Central memory CD8-positive, alpha-beta T cell (primary cell): ENCODE results near the gene PNKD.
"Not testable (repeated sequence)": the region's sequence is repeated elsewhere in the genome, so short reads cannot be mapped to it uniquely, and the experiment has no call there.

Experiments
- ATAC-seq: fragments of 150-1000 bp; cut with Tn5 transposase; replicated peaks from 2 replicates; pipeline ENCODE4 v1.10.0; 2022; ENCODE audit warnings: mild to moderate bottlenecking, moderate FRiP score, moderate number of reproducible peaks; ENCODE audit not compliant: poor library complexity, severe bottlenecking; ENCODE audit errors: extremely low read depth
- DNase-seq, 2 donors: peaks; one replicate each; pipeline ENCODE4 v3.0.0; 2021; ENCODE audit warnings: low spot score in 2 of 2
- H3K27ac Mint-ChIP-seq: one replicate; pipeline ENCODE4 v1.8.0; 2022; ENCODE audit warnings: low read depth, mild to moderate bottlenecking, moderate library complexity, mixed read lengths
- H3K27me3 Mint-ChIP-seq: one replicate; pipeline ENCODE4 v1.8.0; 2022; ENCODE audit warnings: mixed read lengths
- H3K36me3 Mint-ChIP-seq: one replicate; pipeline ENCODE4 v1.8.0; 2022; ENCODE audit warnings: mild to moderate bottlenecking, moderate library complexity, mixed read lengths; ENCODE audit not compliant: insufficient read depth
- H3K4me1 Mint-ChIP-seq: one replicate; pipeline ENCODE4 v1.8.0; 2022; ENCODE audit warnings: mixed read lengths
- H3K4me3 Mint-ChIP-seq: one replicate; pipeline ENCODE4 v1.8.0; 2022; ENCODE audit warnings: mild to moderate bottlenecking, moderate library complexity, mixed read lengths
- H3K9me3 Mint-ChIP-seq: one replicate; pipeline ENCODE4 v1.8.0; 2022; ENCODE audit warnings: mixed read lengths

PNKD gene

GRCh38 chr2:218307415-218308090 lies 37.2 kb downstream of the PNKD start:
- H3K36me3 Mint-ChIP-seq = no peaks in the 10 kb centered on the region
- no peak overlapping the region for H3K4me3 Mint-ChIP-seq
- DNase-seq (no peak), ATAC-seq (no peak)
- H3K27me3 Mint-ChIP-seq = peaks cover 20% of the 10 kb centered on the region
- no peaks in the 10 kb centered on the region for H3K9me3 Mint-ChIP-seq
- no peaks in the 10 kb centered on the region for H3K4me1 Mint-ChIP-seq
- H3K27ac Mint-ChIP-seq = no peak overlapping the region

- DNase-seq = no peak
- Mint-ChIP-seq H3K9me3 (no peaks in the 10 kb centered on the region), H3K36me3 (no peaks in the 10 kb centered on the region), H3K27ac (no peak overlapping the region), H3K4me1 (peaks cover 5% of the 10 kb centered on the region), H3K27me3 (peaks cover 14% of the 10 kb centered on the region), H3K4me3 (no peak overlapping the region)
- ATAC-seq = no peak
Observed at GRCh38 chr2:218310853-218311540, 40.7 kb downstream of the PNKD start.

- peaks cover 12% of the 10 kb centered on the region for H3K4me1 Mint-ChIP-seq
- not testable (repeated sequence) for ATAC-seq, H3K27ac Mint-ChIP-seq, DNase-seq, H3K36me3 Mint-ChIP-seq, H3K4me3 Mint-ChIP-seq, H3K9me3 Mint-ChIP-seq
- H3K27me3 Mint-ChIP-seq = peaks cover 11% of the 10 kb centered on the region
Observed at GRCh38 chr2:218311541-218312266, 41.4 kb downstream of the PNKD start.

- Mint-ChIP-seq H3K4me1 (peaks cover 19% of the 10 kb centered on the region), H3K36me3 (peaks cover 4% of the 10 kb centered on the region), H3K27ac (no peak overlapping the region), H3K27me3 (peaks cover 6% of the 10 kb centered on the region), H3K9me3 (no peaks in the 10 kb centered on the region), H3K4me3 (no peak overlapping the region)
- DNase-seq (no peak), ATAC-seq (no peak)
Observed at GRCh38 chr2:218312267-218312756, 42.0 kb downstream of the PNKD start.

GRCh38 chr2:218313356-218313755 lies 43.0 kb downstream of the PNKD start:
- no peak for DNase-seq
- Mint-ChIP-seq H3K27ac (no peak overlapping the region), H3K36me3 (peaks cover 4% of the 10 kb centered on the region), H3K9me3 (no peaks in the 10 kb centered on the region), H3K4me1 (peaks cover 26% of the 10 kb centered on the region), H3K27me3 (no peaks in the 10 kb centered on the region), H3K4me3 (no peak overlapping the region)
- ATAC-seq = no peak

- ATAC-seq, H3K36me3 Mint-ChIP-seq, DNase-seq, H3K4me3 Mint-ChIP-seq, H3K27ac Mint-ChIP-seq, H3K9me3 Mint-ChIP-seq, H3K27me3 Mint-ChIP-seq: not testable (repeated sequence)
- peaks cover 26% of the 10 kb centered on the region for H3K4me1 Mint-ChIP-seq
Observed at GRCh38 chr2:218314764-218315163, 44.4 kb downstream of the PNKD start.

GRCh38 chr2:218315397-218315796 lies 45.1 kb downstream of the PNKD start:
- H3K27me3 Mint-ChIP-seq = no peaks in the 10 kb centered on the region
- H3K4me1 Mint-ChIP-seq = peaks cover 26% of the 10 kb centered on the region
- DNase-seq (no peak), ATAC-seq (no peak)
- H3K36me3 Mint-ChIP-seq = peaks cover 4% of the 10 kb centered on the region
- H3K4me3 Mint-ChIP-seq = no peak overlapping the region
- H3K27ac Mint-ChIP-seq = no peak overlapping the region
- no peaks in the 10 kb centered on the region for H3K9me3 Mint-ChIP-seq

GRCh38 chr2:218317303-218317630 lies 46.9 kb downstream of the PNKD start:
- DNase-seq = no peak
- H3K27me3 Mint-ChIP-seq = no peaks in the 10 kb centered on the region
- no peaks in the 10 kb centered on the region for H3K9me3 Mint-ChIP-seq
- peaks cover 4% of the 10 kb centered on the region for H3K36me3 Mint-ChIP-seq
- ATAC-seq = no peak
- no peak overlapping the region for H3K4me3 Mint-ChIP-seq
- H3K27ac Mint-ChIP-seq = peak overlapping the region; percentile 88
- H3K4me1 Mint-ChIP-seq = peaks cover 29% of the 10 kb centered on the region

DNA sequence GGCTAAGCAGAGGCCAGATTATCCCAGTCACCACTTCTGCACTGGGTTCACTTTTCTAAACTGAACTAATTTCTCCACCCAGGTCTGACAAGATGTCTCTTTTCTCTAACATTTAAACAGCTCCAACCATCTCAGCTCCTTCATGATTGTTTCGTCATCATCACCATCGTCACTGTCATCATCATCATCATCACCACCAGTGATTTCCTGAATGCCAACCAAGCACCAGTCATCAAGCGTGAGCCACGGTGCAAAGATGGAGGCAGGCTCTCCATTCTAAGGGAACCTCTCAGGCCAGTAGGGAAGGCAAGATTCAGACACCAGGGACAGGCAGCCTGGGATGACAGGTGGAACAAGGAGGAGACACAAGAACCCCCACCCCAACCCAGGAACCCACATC lies 47.5 kb downstream of the PNKD start:
- ATAC-seq (no peak), DNase-seq (no peak)
- Mint-ChIP-seq H3K4me3 (no peak overlapping the region), H3K9me3 (no peaks in the 10 kb centered on the region), H3K27me3 (no peaks in the 10 kb centered on the region), H3K27ac (peak overlapping the region; percentile 88), H3K36me3 (peaks cover 4% of the 10 kb centered on the region), H3K4me1 (peaks cover 34% of the 10 kb centered on the region)

DNA sequence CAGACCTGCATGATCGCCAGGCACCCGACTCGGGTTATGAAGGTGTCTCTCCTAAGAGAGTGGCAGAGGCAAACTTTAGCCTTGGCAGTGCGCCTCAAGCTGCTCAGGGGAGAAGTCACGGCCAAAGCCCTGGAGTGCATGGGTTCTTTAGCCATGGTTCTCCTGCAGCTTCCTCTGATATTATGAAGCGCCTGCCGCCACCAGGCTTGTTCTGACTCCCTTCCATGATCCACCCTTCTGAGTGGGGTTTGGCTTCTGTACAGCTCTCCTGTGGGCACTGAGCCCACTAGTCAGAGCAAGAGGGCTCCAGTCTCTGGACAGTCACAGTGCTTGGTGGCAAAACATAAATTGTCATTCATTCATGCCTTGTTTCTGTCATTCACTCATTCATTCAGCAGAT lies 47.9 kb downstream of the PNKD start:
- H3K36me3 Mint-ChIP-seq = peaks cover 4% of the 10 kb centered on the region
- H3K9me3 Mint-ChIP-seq = no peaks in the 10 kb centered on the region
- no peak overlapping the region for H3K27ac Mint-ChIP-seq
- H3K4me3 Mint-ChIP-seq = no peak overlapping the region
- no peak for DNase-seq
- no peak for ATAC-seq
- peaks cover 35% of the 10 kb centered on the region for H3K4me1 Mint-ChIP-seq
- no peaks in the 10 kb centered on the region for H3K27me3 Mint-ChIP-seq

- no peak for DNase-seq
- Mint-ChIP-seq H3K4me3 (no peak overlapping the region), H3K27me3 (peaks cover 10% of the 10 kb centered on the region), H3K4me1 (peaks cover 43% of the 10 kb centered on the region), H3K27ac (no peak overlapping the region), H3K9me3 (no peaks in the 10 kb centered on the region), H3K36me3 (peaks cover 4% of the 10 kb centered on the region)
- ATAC-seq = no peak
Observed at GRCh38 chr2:218319813-218320365, 49.6 kb downstream of the PNKD start.

GRCh38 chr2:218320704-218321336 lies 50.5 kb downstream of the PNKD start:
- Mint-ChIP-seq H3K36me3 (peaks cover 4% of the 10 kb centered on the region), H3K4me1 (peaks cover 39% of the 10 kb centered on the region), H3K9me3 (no peaks in the 10 kb centered on the region), H3K27me3 (peaks cover 10% of the 10 kb centered on the region), H3K27ac (no peak overlapping the region), H3K4me3 (no peak overlapping the region)
- DNase-seq = no peak
- ATAC-seq = no peak
